Measurements from ENCODE around the gene STX19.

The STX19 gene

GRCh38 chr3:94026623-94027022 is 1.8 kb downstream of the STX19 start:
- DNase-seq (ENCODE audit: low read depth), result no peak

GRCh38 chr3:94024385-94024784 is 4.0 kb downstream of the STX19 start:
- DNase-seq (ENCODE audit: low read depth), result no peak

- no peak for DNase-seq (ENCODE audit: low read depth)
These were observed 8.1 kb downstream of the STX19 start for GRCh38 chr3:94020293-94020692.

- DNase-seq (ENCODE audit: low read depth), result no peak
These were observed 8.7 kb downstream of the STX19 start for GRCh38 chr3:94019659-94020058.

GRCh38 chr3:94015025-94015424 is 13.4 kb downstream of the STX19 start:
- DNase-seq (ENCODE audit: low read depth), result no peak

GRCh38 chr3:94012185-94012584 is 16.2 kb downstream of the STX19 start:
- no peak for DNase-seq (ENCODE audit: low read depth)

GRCh38 chr3:94011233-94011711 is 17.1 kb downstream of the STX19 start:
- no peak for DNase-seq (ENCODE audit: low read depth)

GRCh38 chr3:94009608-94010007 is 18.8 kb downstream of the STX19 start:
- no peak for DNase-seq (ENCODE audit: low read depth)

GRCh38 chr3:94008253-94008652 is 20.1 kb downstream of the STX19 start:
- DNase-seq (ENCODE audit: low read depth), result no peak

GRCh38 chr3:94004301-94004910 is 24.0 kb downstream of the STX19 start:
- DNase-seq (ENCODE audit: low read depth), result peak; percentile 74

- no peak for DNase-seq (ENCODE audit: low read depth)
These were observed 26.4 kb downstream of the STX19 start for GRCh38 chr3:94001827-94002495.

GRCh38 chr3:94001191-94001590 is 27.2 kb downstream of the STX19 start:
- no peak for DNase-seq (ENCODE audit: low read depth)

- DNase-seq (ENCODE audit: low read depth), result peak; percentile 15
These were observed 34.3 kb downstream of the STX19 start for GRCh38 chr3:93994056-93994455.

- no peak for DNase-seq (ENCODE audit: low read depth)
These were observed 36.2 kb downstream of the STX19 start for GRCh38 chr3:93992207-93992606.

GRCh38 chr3:93991631-93992030 is 36.8 kb downstream of the STX19 start:
- no peak for DNase-seq (ENCODE audit: low read depth)

GRCh38 chr3:93989241-93989640 is 39.2 kb downstream of the STX19 start:
- no peak for DNase-seq (ENCODE audit: low read depth)

- DNase-seq (ENCODE audit: low read depth), result no peak
These were observed 39.6 kb downstream of the STX19 start for GRCh38 chr3:93988764-93989163.

- DNase-seq (ENCODE audit: low read depth), result peak; percentile 71
These were observed 40.1 kb downstream of the STX19 start for GRCh38 chr3:93988283-93988682.

GRCh38 chr3:93984618-93985017 is 43.8 kb downstream of the STX19 start:
- DNase-seq (ENCODE audit: low read depth), result no peak

GRCh38 chr3:93983408-93983807 is 45.0 kb downstream of the STX19 start:
- no peak for DNase-seq (ENCODE audit: low read depth)

GRCh38 chr3:93981649-93982048 is 46.7 kb downstream of the STX19 start:
- no peak for DNase-seq (ENCODE audit: low read depth)

GRCh38 chr3:93979850-93980676 is 48.3 kb downstream of the STX19 start, which contains the start of gene ARL13B:
Gene ARL13B, plus strand, starts transcription at chr3:93980155. Its CDS starts 269 bp downstream, at chr3:93980424.
- DNase-seq (ENCODE audit: low read depth), result peak; percentile 98
